Suppressor macrophage treated with lipopolysaccharide for 4 hours (primary cell): ENCODE measurements around the gene MLF2.

Source experiments
- DNase-seq: peaks from one replicate; pipeline ENCODE4 v3.0.0-alpha.2; 2020

Gene MLF2

GRCh38 chr12:6778217-6778573 is 25.3 kb upstream of the MLF2 start:
- peak; percentile 16 for DNase-seq

GRCh38 chr12:6777386-6777785 is 24.4 kb upstream of the MLF2 start:
- DNase-seq, result no peak

- DNase-seq, result no peak
Measured at GRCh38 chr12:6775185-6776174, 22.5 kb upstream of the MLF2 start.

GRCh38 chr12:6774499-6775062 is 21.6 kb upstream of the MLF2 start:
- DNase-seq, result no peak

GRCh38 chr12:6773590-6774351 is 20.8 kb upstream of the MLF2 start:
- no peak for DNase-seq

GRCh38 chr12:6772726-6773589 is 20.0 kb upstream of the MLF2 start:
- DNase-seq, result no peak

- DNase-seq, result peak; percentile 46
Measured at GRCh38 chr12:6772331-6772695, 19.4 kb upstream of the MLF2 start, which contains the start of gene LAG3. Gene LAG3 (plus strand): TSS chr12:6772520. CDS start chr12:6772853, 333 bp downstream.

- no peak for DNase-seq
Measured at GRCh38 chr12:6771509-6772330, 18.8 kb upstream of the MLF2 start.

- peak; percentile 76 for DNase-seq
Measured at GRCh38 chr12:6771091-6771495, 18.2 kb upstream of the MLF2 start.

- DNase-seq, result no peak
Measured at GRCh38 chr12:6770600-6770999, 17.7 kb upstream of the MLF2 start.

GRCh38 chr12:6770094-6770493 is 17.2 kb upstream of the MLF2 start:
- DNase-seq, result no peak

- DNase-seq, result no peak
Measured at GRCh38 chr12:6769666-6770065, 16.7 kb upstream of the MLF2 start.

GRCh38 chr12:6768990-6769389 is 16.0 kb upstream of the MLF2 start:
- DNase-seq, result no peak

- no peak for DNase-seq
Measured at GRCh38 chr12:6768437-6768914, 15.5 kb upstream of the MLF2 start.

- DNase-seq, result no peak
Measured at GRCh38 chr12:6767353-6768319, 14.7 kb upstream of the MLF2 start.

GRCh38 chr12:6766651-6767349 is 13.9 kb upstream of the MLF2 start:
- DNase-seq, result peak; percentile 82

GRCh38 chr12:6765634-6766581 is 13.0 kb upstream of the MLF2 start, which contains the start of gene PTMS:
Gene PTMS (plus strand): TSS chr12:6766363. CDS start chr12:6766706, 343 bp downstream.
- peak; percentile 35 for DNase-seq

- no peak for DNase-seq
Measured at GRCh38 chr12:6765048-6765633, 12.2 kb upstream of the MLF2 start.
